H9 (cell line): ENCODE measurements around the gene PARVB. TPM values are rescaled to one million over a fixed set of nuclear protein-coding genes. Genes with fewer than 3 reads are reported as not detected.

Experiments
- DNase-seq: peaks from one replicate; pipeline ENCODE4 v3.0.0-alpha.2; 2017
- H2AFZ ChIP-seq: one replicate; pipeline ENCODE4 v1.6.1; 2013; ENCODE audit warnings: mild to moderate bottlenecking, low read length, control low read depth, moderate library complexity
- H2AK5ac ChIP-seq: 2 replicates; pipeline ENCODE4 v1.6.1; 2013; ENCODE audit warnings: low read length, control low read depth, mixed read lengths; ENCODE audit not compliant: insufficient read length
- H2BK120ac ChIP-seq: one replicate; pipeline ENCODE4 v1.6.1; 2013; ENCODE audit warnings: low read depth, mild to moderate bottlenecking, low read length, control low read depth, inconsistent platforms; ENCODE audit not compliant: poor library complexity, severe bottlenecking
- H2BK12ac ChIP-seq: 2 replicates; pipeline ENCODE4 v1.6.1; 2013; ENCODE audit warnings: low read length, control low read depth, mixed read lengths, low read depth; ENCODE audit not compliant: insufficient read length
- H2BK15ac ChIP-seq: 2 replicates; pipeline ENCODE4 v1.6.1; 2013; ENCODE audit warnings: low read depth, low read length, control low read depth
- H2BK20ac ChIP-seq: one replicate; pipeline ENCODE4 v1.6.1; 2013; ENCODE audit warnings: low read depth, mild to moderate bottlenecking, low read length, control low read depth, inconsistent platforms; ENCODE audit not compliant: poor library complexity, severe bottlenecking
- H2BK5ac ChIP-seq: 2 replicates; pipeline ENCODE4 v1.6.1; 2013; ENCODE audit warnings: low read length, control low read depth, mixed read lengths; ENCODE audit not compliant: insufficient read length
- H3K14ac ChIP-seq: 2 replicates; pipeline ENCODE4 v1.6.1; 2013; ENCODE audit warnings: low read length, control low read depth; ENCODE audit not compliant: insufficient read depth
- H3K18ac ChIP-seq: 2 replicates; pipeline ENCODE4 v1.6.1; 2013; ENCODE audit warnings: low read depth, mild to moderate bottlenecking, mixed read lengths, low read length, control low read depth; ENCODE audit not compliant: insufficient read length
- H3K23ac ChIP-seq: 2 replicates; pipeline ENCODE4 v1.6.1; 2013; ENCODE audit warnings: low read length, control low read depth, mixed read lengths, low read depth; ENCODE audit not compliant: insufficient read length
- H3K23me2 ChIP-seq: 2 replicates; pipeline ENCODE4 v1.6.1; 2013; ENCODE audit warnings: low read depth, mild to moderate bottlenecking, mixed read lengths, low read length, control low read depth; ENCODE audit not compliant: insufficient read length, poor library complexity, severe bottlenecking
- H3K27ac ChIP-seq: 2 replicates; pipeline ENCODE4 v1.5.1; 2013; ENCODE audit warnings: low read length, control low read depth, mixed read lengths, low read depth; ENCODE audit not compliant: insufficient read length
- H3K27me3 ChIP-seq: 2 replicates; pipeline ENCODE4 v1.6.1; 2013; ENCODE audit warnings: low read length, control low read depth, inconsistent platforms; ENCODE audit not compliant: insufficient read depth
- H3K4ac ChIP-seq: 2 replicates; pipeline ENCODE4 v1.6.1; 2013; ENCODE audit warnings: low read depth, mild to moderate bottlenecking, control low read depth, inconsistent platforms, low read length, moderate library complexity
- H3K4me1 ChIP-seq: 2 replicates; pipeline ENCODE4 v1.6.1; 2013; ENCODE audit warnings: low read length, control low read depth, inconsistent platforms; ENCODE audit not compliant: insufficient read depth
- H3K4me2 ChIP-seq: 2 replicates; pipeline ENCODE4 v1.6.1; 2013; ENCODE audit warnings: low read length, control low read depth, mixed read lengths; ENCODE audit not compliant: insufficient read length, insufficient read depth
- H3K56ac ChIP-seq: 2 replicates; pipeline ENCODE4 v1.6.1; 2013; ENCODE audit warnings: low read depth, mild to moderate bottlenecking, mixed read lengths, low read length, control low read depth; ENCODE audit not compliant: insufficient read length
- H3K79me1 ChIP-seq: 2 replicates; pipeline ENCODE4 v1.6.1; 2013; ENCODE audit warnings: low read depth, mild to moderate bottlenecking, moderate library complexity, low read length, control low read depth, inconsistent platforms; ENCODE audit not compliant: insufficient read depth, poor library complexity, severe bottlenecking
- H3K79me2 ChIP-seq: 2 replicates; pipeline ENCODE4 v1.6.1; 2013; ENCODE audit warnings: low read length, control low read depth, inconsistent platforms; ENCODE audit not compliant: insufficient read depth
- H3K9ac ChIP-seq: 2 replicates; pipeline ENCODE4 v1.6.1; 2013; ENCODE audit warnings: low read length, control low read depth, mixed read lengths; ENCODE audit not compliant: insufficient read length; ENCODE audit errors: extremely low read depth
- H3K9me3 ChIP-seq: one replicate; pipeline ENCODE4 v1.6.1; 2013; ENCODE audit warnings: low read depth, low read length, inconsistent platforms; ENCODE audit not compliant: control insufficient read depth
- H3T11ph ChIP-seq: one replicate; pipeline ENCODE4 v1.6.1; 2013; ENCODE audit warnings: mild to moderate bottlenecking, low read length, control low read depth, inconsistent platforms
- H4K20me1 ChIP-seq: one replicate; pipeline ENCODE4 v1.6.1; 2013; ENCODE audit not compliant: control insufficient read depth, insufficient read length, insufficient read depth
- H4K5ac ChIP-seq: 2 replicates; pipeline ENCODE4 v1.6.1; 2013; ENCODE audit warnings: low read depth, mild to moderate bottlenecking, mixed read lengths, low read length, control low read depth; ENCODE audit not compliant: insufficient read length
- H4K8ac ChIP-seq: replicated peaks from 2 replicates; pipeline ENCODE4 v1.6.1; 2013; ENCODE audit warnings: low read length, control low read depth, mixed read lengths, low read depth; ENCODE audit not compliant: insufficient read length
- H4K91ac ChIP-seq: 2 replicates; pipeline ENCODE4 v1.6.1; 2013; ENCODE audit warnings: low read depth, mild to moderate bottlenecking, moderate library complexity, mixed read lengths, low read length, control low read depth; ENCODE audit not compliant: insufficient read length
- H3K27ac Mint-ChIP-seq, 3 experiments: 2 replicates in 2 of 3; 3 replicates in 1 of 3; pipeline ENCODE4 v1.8.0; 2020 to 2021; ENCODE audit warnings: mixed read lengths in 3 of 3, mild to moderate bottlenecking in 1 of 3, moderate library complexity in 1 of 3
- H3K27me3 Mint-ChIP-seq: 2 replicates; pipeline ENCODE4 v1.8.0; 2021; ENCODE audit warnings: low read depth, mild to moderate bottlenecking, moderate library complexity, mixed read lengths
- H3K36me3 Mint-ChIP-seq, 3 experiments: 2 replicates in 2 of 3; 3 replicates in 1 of 3; pipeline ENCODE4 v1.8.0; 2020 to 2021; ENCODE audit warnings: low read depth in 3 of 3, mixed read lengths in 3 of 3; ENCODE audit not compliant: insufficient read depth in 1 of 3
- H3K4me1 Mint-ChIP-seq, 2 experiments: 2 replicates each; pipeline ENCODE4 v1.8.0; 2020; ENCODE audit warnings: mixed read lengths in 2 of 2
- H3K4me3 Mint-ChIP-seq, 2 experiments: 2 replicates in 1 of 2; 3 replicates in 1 of 2; pipeline ENCODE4 v1.8.0; 2020 to 2021; ENCODE audit warnings: mild to moderate bottlenecking in 2 of 2, mixed read lengths in 2 of 2, moderate library complexity in 1 of 2
- H3K9me3 Mint-ChIP-seq, 2 experiments: 2 replicates in 1 of 2; 3 replicates in 1 of 2; pipeline ENCODE4 v1.8.0; 2020; ENCODE audit warnings: mild to moderate bottlenecking in 2 of 2, mixed read lengths in 2 of 2, moderate library complexity in 1 of 2
- WGBS: extraction: QIAGEN DNeasy Blood & Tissue Kit; methylation state at CpG from one replicate; pipeline ENCODE4 v1.1.7; 2013; ENCODE audit warnings: missing lambda C conversion rate, low lambda C conversion rate, mixed read lengths; ENCODE audit not compliant: insufficient read length; ENCODE audit errors: extremely low coverage; 5-methylcytosine and 5-hydroxymethylcytosine counted together
- total RNA-seq: library from RNA; stranded (reverse); gene quantifications from 2 replicates; pipeline ENCODE4 v1.2.1, GENCODE V29; 2021
- TF ChIP-seq, protein P1 (sequence below): fragments of 200-600 bp; sonication (generic); conservative IDR thresholded peaks from 3 replicates; pipeline ENCODE4 v1.8.0; 2021; ENCODE audit warnings: antibody characterized with exemption, mild to moderate bottlenecking

PARVB gene
- total RNA-seq, 1 experiment from 2014 or later: 15.6 TPM

DNA sequence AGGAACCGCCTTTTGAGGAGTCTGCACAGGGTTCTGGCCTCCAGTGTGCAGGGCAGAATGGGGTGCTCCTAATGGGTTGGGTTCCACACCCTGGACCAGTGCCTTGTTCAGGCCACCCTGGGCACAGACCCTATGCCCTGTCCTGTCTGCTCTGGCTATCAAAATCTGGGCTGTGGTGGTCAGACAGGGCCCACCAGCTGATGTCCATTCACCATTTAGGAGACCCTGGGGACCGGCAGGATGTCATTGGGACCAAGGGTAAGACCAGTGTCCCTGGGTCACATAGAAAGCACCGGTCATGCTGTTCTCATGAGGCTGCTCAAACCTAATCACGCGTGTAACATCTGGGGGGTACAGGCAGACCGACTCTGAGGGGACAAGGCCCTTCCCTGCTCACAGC is 194.0 kb downstream of the PARVB start:
- H3K18ac ChIP-seq: no peak overlapping the region
- H2BK12ac ChIP-seq: no peak overlapping the region
- peaks cover 0 to 9% (median 0%) of the 10 kb centered on the region in 3 experiments; a peak in 2 of 7 replicates for H3K36me3 Mint-ChIP-seq
- H3K14ac ChIP-seq: no peak overlapping the region
- no peak overlapping the region for H2AK5ac ChIP-seq
- no peaks in the 10 kb centered on the region for H3K23me2 ChIP-seq
- no peak overlapping the region for H3K4ac ChIP-seq
- no peaks in the 10 kb centered on the region for H3K4me1 ChIP-seq
- H3K4me3 Mint-ChIP-seq: no peak overlapping the region
- H2AFZ ChIP-seq: no peak overlapping the region
- H4K91ac ChIP-seq: no peak overlapping the region
- no peak overlapping the region for H3K4me2 ChIP-seq
- WGBS: no CpG with 5 or more reads among the region's 6 CpGs
- no peak overlapping the region for H4K8ac ChIP-seq
- peaks cover 8 to 12% of the 10 kb centered on the region in 2 experiments; a peak in 4 of 5 replicates for H3K9me3 Mint-ChIP-seq
- H4K20me1 ChIP-seq: no peaks in the 10 kb centered on the region
- DNase-seq: no peak
- H3T11ph ChIP-seq: no peak overlapping the region
- no peaks in the 10 kb centered on the region for H3K27me3 ChIP-seq
- no peak overlapping the region for H2BK20ac ChIP-seq
- no peak overlapping the region for H3K9ac ChIP-seq
- peaks cover 9% of the 10 kb centered on the region for H3K27me3 Mint-ChIP-seq
- no peaks in the 10 kb centered on the region for H3K79me2 ChIP-seq
- H3K23ac ChIP-seq: no peak overlapping the region
- H3K9me3 ChIP-seq: no peaks in the 10 kb centered on the region
- no peaks in the 10 kb centered on the region for H3K79me1 ChIP-seq
- H3K4me1 Mint-ChIP-seq: no peaks in the 10 kb centered on the region
- no peak overlapping the region for H3K27ac Mint-ChIP-seq
- H4K5ac ChIP-seq: no peak overlapping the region
- no peak overlapping the region for H3K27ac ChIP-seq
- TF ChIP-seq, protein P1, sequence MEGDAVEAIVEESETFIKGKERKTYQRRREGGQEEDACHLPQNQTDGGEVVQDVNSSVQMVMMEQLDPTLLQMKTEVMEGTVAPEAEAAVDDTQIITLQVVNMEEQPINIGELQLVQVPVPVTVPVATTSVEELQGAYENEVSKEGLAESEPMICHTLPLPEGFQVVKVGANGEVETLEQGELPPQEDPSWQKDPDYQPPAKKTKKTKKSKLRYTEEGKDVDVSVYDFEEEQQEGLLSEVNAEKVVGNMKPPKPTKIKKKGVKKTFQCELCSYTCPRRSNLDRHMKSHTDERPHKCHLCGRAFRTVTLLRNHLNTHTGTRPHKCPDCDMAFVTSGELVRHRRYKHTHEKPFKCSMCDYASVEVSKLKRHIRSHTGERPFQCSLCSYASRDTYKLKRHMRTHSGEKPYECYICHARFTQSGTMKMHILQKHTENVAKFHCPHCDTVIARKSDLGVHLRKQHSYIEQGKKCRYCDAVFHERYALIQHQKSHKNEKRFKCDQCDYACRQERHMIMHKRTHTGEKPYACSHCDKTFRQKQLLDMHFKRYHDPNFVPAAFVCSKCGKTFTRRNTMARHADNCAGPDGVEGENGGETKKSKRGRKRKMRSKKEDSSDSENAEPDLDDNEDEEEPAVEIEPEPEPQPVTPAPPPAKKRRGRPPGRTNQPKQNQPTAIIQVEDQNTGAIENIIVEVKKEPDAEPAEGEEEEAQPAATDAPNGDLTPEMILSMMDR: no peak
- H2BK15ac ChIP-seq: no peak overlapping the region
- no peak overlapping the region for H3K56ac ChIP-seq
- no peak overlapping the region for H2BK120ac ChIP-seq
- H2BK5ac ChIP-seq: no peak overlapping the region
